Muscle of back (tissue), 11 donors: Measurements from ENCODE around the gene IPO11. TPM values are rescaled to one million over a fixed set of nuclear protein-coding genes. Genes with fewer than 3 reads are reported as not detected.
"Not testable (repeated sequence)": the region's sequence is repeated elsewhere in the genome, so short reads cannot be mapped to it uniquely, and the experiment has no call there.

ENCODE experiments used
- DNase-seq, 3 donors: peaks; one replicate each; pipeline versions ENCODE4 v3.0.0 to v3.0.0-alpha.2; 2013
- polyA plus RNA-seq, 10 donors: library from polyadenylated mRNA; unstranded; fragments of 120-200 nt; gene quantifications; one replicate each; pipeline ENCODE4 v1.2.1, GENCODE V29; 2013; ENCODE audit not compliant: insufficient read length in 10 of 10

IPO11 gene
- polyA plus RNA-seq, 10 donors: 19.7 to 27.2 (median 25.6) TPM

DNA sequence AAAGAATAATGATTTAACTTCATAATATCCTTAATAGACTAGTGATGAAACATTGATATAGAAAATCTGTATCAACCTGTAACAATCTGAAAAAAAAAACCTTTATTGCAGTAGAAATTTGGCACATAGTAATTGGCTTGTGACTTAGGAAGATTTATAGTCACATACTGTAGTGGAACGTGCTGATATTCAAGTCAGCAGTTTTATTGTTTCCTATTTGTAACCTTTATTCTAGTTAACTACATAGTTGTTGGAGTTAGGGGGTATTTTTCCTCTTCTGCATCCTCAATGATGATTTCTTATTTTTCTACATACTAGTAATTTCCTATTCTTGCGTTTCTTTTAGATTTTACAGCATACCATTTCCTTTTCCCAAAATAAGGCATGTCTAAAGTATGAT lies 151.5 kb downstream of the IPO11 start:
- no peak for DNase-seq

DNA sequence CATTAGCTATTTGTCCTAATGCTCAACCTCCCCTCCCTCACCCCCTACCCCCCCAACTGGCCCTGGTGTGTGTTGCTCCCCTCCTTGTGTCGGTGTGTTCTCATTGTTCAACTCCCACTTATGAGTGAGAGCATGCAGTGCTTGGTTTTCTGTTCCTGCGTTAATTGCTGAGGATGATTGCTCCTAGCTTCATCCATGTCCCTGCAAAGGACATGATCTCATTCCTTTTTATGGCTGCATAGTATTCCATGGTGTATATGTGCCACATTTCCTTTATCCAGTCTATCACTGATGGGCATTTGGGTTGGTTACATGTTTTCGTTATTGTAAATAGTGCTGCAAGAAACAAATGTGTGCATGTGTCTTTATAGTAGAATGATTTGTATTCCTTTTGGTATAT lies 153.2 kb downstream of the IPO11 start:
- DNase-seq: not testable (repeated sequence)

DNA sequence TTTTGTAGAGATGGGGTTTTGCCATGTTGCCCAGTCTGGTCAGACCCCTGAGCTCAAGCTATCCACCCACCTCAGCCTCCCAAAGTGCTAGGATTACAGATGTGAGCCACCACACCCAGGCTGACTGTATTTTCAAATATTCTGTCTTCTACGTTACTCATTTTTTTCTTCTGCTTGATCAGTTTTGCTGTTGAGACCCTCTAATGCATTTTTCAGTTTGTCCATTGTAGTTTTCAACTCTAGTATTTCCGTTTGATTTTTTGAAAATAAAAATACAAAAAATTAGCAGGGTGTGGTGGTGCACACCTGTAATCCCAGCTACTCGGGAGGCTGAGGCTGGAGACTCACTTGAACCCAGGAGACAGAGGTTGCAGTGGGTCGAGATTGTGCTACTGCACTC lies 155.6 kb downstream of the IPO11 start:
- DNase-seq: no peak

GRCh38 chr5:62568800-62569432 lies 156.4 kb downstream of the IPO11 start:
- no peak for DNase-seq

GRCh38 chr5:62569470-62569869 lies 156.9 kb downstream of the IPO11 start:
- no peak for DNase-seq

- no peak for DNase-seq
Observed at GRCh38 chr5:62572918-62573514, 160.5 kb downstream of the IPO11 start.

- no peak for DNase-seq
Observed at GRCh38 chr5:62574599-62574998, 162.0 kb downstream of the IPO11 start.

- DNase-seq: no peak
Observed at GRCh38 chr5:62575066-62575465, 162.5 kb downstream of the IPO11 start.

DNA sequence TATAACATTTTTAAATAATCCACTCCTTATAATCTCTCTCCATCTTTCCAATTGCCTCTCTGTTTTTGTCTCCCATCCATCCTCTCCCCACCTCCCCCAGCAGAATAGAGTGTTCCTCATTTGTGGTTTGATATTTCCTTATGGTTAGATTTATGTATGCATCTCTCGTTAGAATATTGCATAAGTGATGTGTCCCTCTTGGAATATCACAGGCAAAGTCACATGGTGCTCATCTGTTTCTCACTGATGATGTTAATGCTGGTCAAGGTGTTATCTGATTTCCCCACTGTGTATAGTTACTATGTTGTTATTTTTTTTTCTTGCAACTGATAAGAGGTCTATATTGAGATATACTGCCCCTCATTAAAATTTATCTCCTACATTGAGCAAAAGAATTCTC lies 162.9 kb downstream of the IPO11 start:
- no peak for DNase-seq

DNA sequence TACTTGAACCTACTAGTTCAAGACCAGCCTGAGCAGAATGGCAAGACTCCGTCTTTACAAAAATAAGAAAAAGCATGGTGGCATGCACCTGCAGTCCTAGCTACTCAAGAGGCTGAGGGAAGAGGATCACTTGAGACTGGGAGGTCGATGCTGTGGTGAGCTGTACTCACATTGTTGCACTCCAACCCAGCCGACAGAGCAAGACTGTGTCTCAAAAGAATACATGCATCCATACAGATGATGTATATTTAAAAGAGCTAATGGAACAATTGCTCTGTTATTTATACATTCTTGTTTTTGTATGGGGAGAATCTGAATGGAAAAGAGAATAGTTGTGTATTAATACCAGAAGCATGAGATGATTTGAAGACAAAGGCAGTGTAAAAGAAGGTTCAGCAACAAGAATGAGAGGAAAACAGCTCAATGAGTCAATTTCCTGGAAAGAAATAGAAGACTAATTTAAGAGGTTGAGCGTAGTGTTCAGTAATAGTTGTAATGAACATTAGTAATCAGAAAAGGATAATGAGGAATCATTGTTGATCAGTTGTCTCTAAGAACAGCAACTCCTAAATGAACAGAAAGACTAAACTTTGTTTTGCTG lies 164.1 kb downstream of the IPO11 start:
- no peak for DNase-seq

DNA sequence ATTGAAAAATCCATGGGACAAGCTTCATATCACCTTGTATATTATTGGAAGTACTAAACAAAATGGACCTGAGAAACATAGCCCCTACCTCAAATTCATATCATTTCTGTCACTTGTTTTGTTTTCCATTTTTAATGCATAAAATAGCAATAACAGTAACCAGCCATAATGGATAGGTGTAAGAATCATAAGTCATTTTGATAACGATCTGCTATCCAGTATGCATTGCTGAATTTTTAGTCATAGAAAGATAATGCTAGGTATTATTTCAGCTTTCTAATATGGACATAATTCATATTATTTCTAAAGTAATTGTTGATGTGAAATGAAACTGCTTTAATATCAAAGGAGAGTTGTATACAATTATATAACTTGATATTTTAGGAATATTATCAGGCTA lies 164.9 kb downstream of the IPO11 start:
- no peak for DNase-seq

DNA sequence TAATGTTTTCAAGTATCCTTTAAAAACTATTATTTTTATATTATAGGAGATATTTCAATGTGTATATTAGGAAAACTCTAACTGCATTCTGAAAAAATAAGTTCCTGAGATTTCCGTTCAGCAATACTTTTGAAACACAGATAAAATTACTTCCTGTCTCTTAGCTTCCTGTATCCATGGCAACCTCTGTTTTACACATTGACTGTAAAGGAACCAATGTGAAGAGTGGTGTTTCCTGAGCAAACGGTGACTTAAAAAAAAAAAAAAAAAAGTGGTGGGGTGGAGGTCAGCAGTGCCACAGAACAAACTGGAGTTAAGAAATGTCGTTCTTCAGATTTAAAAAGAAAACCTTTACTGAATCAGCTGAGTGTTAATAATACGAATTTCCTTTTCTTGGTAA lies 166.0 kb downstream of the IPO11 start, which contains the start of gene LRRC70:
Gene LRRC70, plus strand, starts transcription at position 280 of the 400 bp plus-strand sequence. CDS start 620 bp downstream, outside the sequence.
- peak; percentile 16 to 60 (median 40) for DNase-seq

DNA sequence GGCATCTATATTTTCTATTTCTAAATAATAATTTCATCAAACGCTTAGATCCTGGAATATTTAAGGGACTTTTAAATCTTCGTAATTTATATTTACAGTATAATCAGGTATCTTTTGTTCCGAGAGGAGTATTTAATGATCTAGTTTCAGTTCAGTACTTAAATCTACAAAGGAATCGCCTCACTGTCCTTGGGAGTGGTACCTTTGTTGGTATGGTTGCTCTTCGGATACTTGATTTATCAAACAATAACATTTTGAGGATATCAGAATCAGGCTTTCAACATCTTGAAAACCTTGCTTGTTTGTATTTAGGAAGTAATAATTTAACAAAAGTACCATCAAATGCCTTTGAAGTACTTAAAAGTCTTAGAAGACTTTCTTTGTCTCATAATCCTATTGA lies 167.2 kb downstream of the IPO11 start:
- DNase-seq: no peak

DNA sequence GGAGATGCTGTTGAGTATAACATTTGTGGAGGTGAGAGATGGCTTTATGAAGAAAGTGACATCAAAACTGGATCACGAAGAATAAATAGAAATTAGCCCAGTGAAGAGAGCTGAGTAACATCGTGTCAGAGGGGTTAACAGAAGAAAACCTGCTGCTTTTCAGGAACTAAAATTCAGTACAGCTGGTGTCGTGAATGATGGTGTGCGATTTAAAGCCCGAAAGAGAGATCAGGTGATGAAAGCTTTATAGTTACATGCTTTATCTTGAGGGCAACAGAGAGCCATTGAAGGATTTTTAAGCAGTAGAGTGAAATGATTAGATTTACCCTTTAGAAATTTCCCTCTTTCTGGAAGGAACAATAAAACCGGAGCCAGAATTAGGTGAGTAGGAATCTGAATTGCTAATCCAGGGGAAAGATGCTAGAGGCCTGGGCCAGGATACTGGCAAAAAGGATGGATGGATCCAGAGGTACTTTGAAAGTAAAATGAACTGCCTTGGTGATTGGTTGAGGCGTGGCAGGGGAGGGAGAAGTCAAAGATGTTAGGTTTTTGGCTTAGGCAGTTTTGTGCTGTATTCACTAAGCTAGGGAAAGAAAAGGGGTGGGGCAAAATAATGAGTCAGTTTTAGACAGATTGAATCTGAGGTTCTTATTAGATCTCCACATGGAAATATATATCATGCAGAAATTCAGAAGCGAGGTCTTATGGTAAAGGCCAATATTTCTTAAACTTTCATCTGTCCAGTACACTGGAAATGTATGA lies 169.5 kb downstream of the IPO11 start:
- no peak for DNase-seq

- DNase-seq: no peak
Observed at GRCh38 chr5:62584391-62584790, 171.8 kb downstream of the IPO11 start.

- no peak for DNase-seq
Observed at GRCh38 chr5:62585306-62585705, 172.7 kb downstream of the IPO11 start.

- no peak for DNase-seq
Observed at GRCh38 chr5:62585751-62586150, 173.2 kb downstream of the IPO11 start.

GRCh38 chr5:62587737-62588136 lies 175.2 kb downstream of the IPO11 start:
- DNase-seq: no peak

DNA sequence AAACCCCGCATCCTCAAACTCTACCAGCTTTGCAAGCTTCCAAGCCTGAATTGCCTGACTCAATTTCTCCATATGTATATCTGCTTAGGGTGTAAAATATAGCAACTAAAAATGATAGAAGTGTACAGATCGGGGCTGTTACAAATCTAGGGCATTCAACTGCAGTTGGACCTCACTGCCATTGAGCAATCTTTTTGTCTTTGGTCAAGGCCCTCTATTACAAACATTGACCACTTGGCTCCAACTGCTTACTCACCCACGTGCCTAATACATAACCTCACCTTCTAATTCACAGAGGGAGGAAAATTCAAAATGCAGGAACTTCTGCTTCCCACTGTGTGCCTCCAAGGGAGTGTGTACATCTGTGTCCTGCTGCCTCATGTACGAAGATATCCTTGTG lies 176.1 kb downstream of the IPO11 start:
- DNase-seq: no peak

DNA sequence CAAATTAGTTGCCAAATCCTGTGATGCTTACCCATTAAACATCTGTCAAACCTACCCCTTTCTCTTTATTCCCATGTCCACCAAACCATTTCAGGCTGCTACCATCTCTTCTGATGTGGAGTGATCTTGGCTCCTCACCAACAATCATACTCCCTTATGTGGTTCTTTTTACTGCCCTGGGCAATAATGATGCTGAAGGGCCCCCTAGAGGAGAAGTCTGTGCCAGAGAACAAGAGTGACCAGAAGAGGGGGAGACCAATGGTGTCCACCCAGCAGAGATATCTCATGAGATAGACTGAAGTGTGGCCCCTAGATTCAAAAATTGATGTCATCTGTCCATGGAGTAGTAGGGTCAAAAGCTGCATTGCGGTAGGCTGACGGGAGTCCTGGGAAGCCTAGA lies 176.9 kb downstream of the IPO11 start:
- DNase-seq: no peak

GRCh38 chr5:62590387-62590786 lies 177.8 kb downstream of the IPO11 start:
- no peak for DNase-seq

- DNase-seq: no peak
Observed at GRCh38 chr5:62592558-62592957, 180.0 kb downstream of the IPO11 start.

GRCh38 chr5:62593331-62593730 lies 180.8 kb downstream of the IPO11 start:
- no peak for DNase-seq
